ENCODE results near the gene CELF4.

The CELF4 gene

GRCh38 chr18:37565101-37565976 is at the start of gene CELF4:
Gene CELF4 (minus strand): TSS chr18:37565798.
- no peak for DNase-seq

GRCh38 chr18:37613253-37613565 is 47.6 kb upstream of the CELF4 start:
- DNase-seq, result no peak

GRCh38 chr18:37612524-37613252 is 47.1 kb upstream of the CELF4 start:
- no peak for DNase-seq

GRCh38 chr18:37611614-37612279 is 46.1 kb upstream of the CELF4 start:
- no peak for DNase-seq

GRCh38 chr18:37608876-37609275 is 43.3 kb upstream of the CELF4 start:
- no peak for DNase-seq

GRCh38 chr18:37607281-37607680 is 41.7 kb upstream of the CELF4 start:
- no peak for DNase-seq

- no peak for DNase-seq
Observed at GRCh38 chr18:37604032-37604431, 38.4 kb upstream of the CELF4 start.

- DNase-seq, result no peak
Observed at GRCh38 chr18:37598966-37599896, 33.6 kb upstream of the CELF4 start.

GRCh38 chr18:37598396-37598795 is 32.8 kb upstream of the CELF4 start:
- DNase-seq, result no peak

GRCh38 chr18:37590346-37590745 is 24.7 kb upstream of the CELF4 start:
- DNase-seq, result no peak

- no peak for DNase-seq
Observed at GRCh38 chr18:37588289-37588688, 22.7 kb upstream of the CELF4 start.

- no peak for DNase-seq
Observed at GRCh38 chr18:37586656-37587225, 21.1 kb upstream of the CELF4 start.

- DNase-seq, result no peak
Observed at GRCh38 chr18:37584952-37585695, 19.5 kb upstream of the CELF4 start.

- DNase-seq, result no peak
Observed at GRCh38 chr18:37584217-37584616, 18.6 kb upstream of the CELF4 start.

- no peak for DNase-seq
Observed at GRCh38 chr18:37582261-37582660, 16.7 kb upstream of the CELF4 start.

- DNase-seq, result no peak
Observed at GRCh38 chr18:37578886-37579513, 13.4 kb upstream of the CELF4 start.

- no peak for DNase-seq
Observed at GRCh38 chr18:37578182-37578678, 12.6 kb upstream of the CELF4 start.

- no peak for DNase-seq
Observed at GRCh38 chr18:37577051-37577611, 11.5 kb upstream of the CELF4 start.

- no peak for DNase-seq
Observed at GRCh38 chr18:37575646-37576045, 10.0 kb upstream of the CELF4 start.

- DNase-seq, result no peak
Observed at GRCh38 chr18:37574113-37574512, 8.5 kb upstream of the CELF4 start.

- no peak for DNase-seq
Observed at GRCh38 chr18:37572736-37573135, 7.1 kb upstream of the CELF4 start.
